Measurements from ENCODE around the gene CACNA1H. TPM values are rescaled to one million over a fixed set of nuclear protein-coding genes. Genes with fewer than 3 reads are reported as not detected.
"Not testable (repeated sequence)": the region's sequence is repeated elsewhere in the genome, so short reads cannot be mapped to it uniquely, and the experiment has no call there.

CACNA1H gene
- polyA plus RNA-seq, 5 donors = 3.1 to 9.3 (median 4.7) TPM

GRCh38 chr16:1192384-1193073, 39.6 kb downstream of the CACNA1H start:
- DNase-seq = no peak

GRCh38 chr16:1193143-1193824, 40.4 kb downstream of the CACNA1H start:
- no peak for DNase-seq

- no peak for DNase-seq
Measured at GRCh38 chr16:1193825-1194581, 41.1 kb downstream of the CACNA1H start.

GRCh38 chr16:1194665-1195392, 41.9 kb downstream of the CACNA1H start:
- no peak for DNase-seq

- no peak for DNase-seq
Measured at GRCh38 chr16:1195393-1195666, 42.4 kb downstream of the CACNA1H start.

- DNase-seq = no peak
Measured at GRCh38 chr16:1196494-1196893, 43.6 kb downstream of the CACNA1H start.

- DNase-seq = no peak
Measured at GRCh38 chr16:1197237-1197866, 44.4 kb downstream of the CACNA1H start.

- no peak for DNase-seq
Measured at GRCh38 chr16:1198194-1198593, 45.3 kb downstream of the CACNA1H start.

GRCh38 chr16:1198671-1199346, 45.9 kb downstream of the CACNA1H start:
- not testable (repeated sequence) for DNase-seq

- no peak for DNase-seq
Measured at GRCh38 chr16:1199347-1200013, 46.6 kb downstream of the CACNA1H start.

GRCh38 chr16:1200014-1200627, 47.2 kb downstream of the CACNA1H start:
- no peak for DNase-seq

- no peak for DNase-seq
Measured at GRCh38 chr16:1201444-1201843, 48.5 kb downstream of the CACNA1H start.

- DNase-seq = no peak
Measured at GRCh38 chr16:1202274-1202673, 49.4 kb downstream of the CACNA1H start.

GRCh38 chr16:1204933-1205332, 52.0 kb downstream of the CACNA1H start:
- DNase-seq = no peak

- DNase-seq = no peak
Measured at GRCh38 chr16:1206326-1206725, 53.4 kb downstream of the CACNA1H start.

GRCh38 chr16:1206786-1207185, 53.9 kb downstream of the CACNA1H start:
- DNase-seq = no peak

GRCh38 chr16:1208239-1208830, 55.4 kb downstream of the CACNA1H start:
- no peak for DNase-seq

- no peak for DNase-seq
Measured at GRCh38 chr16:1209081-1209480, 56.2 kb downstream of the CACNA1H start.

GRCh38 chr16:1210461-1210860, 57.6 kb downstream of the CACNA1H start:
- no peak for DNase-seq

Data from right lung (tissue), 5 donors.